GM19240 (cell line): ENCODE data around the gene POTEC.
"Not testable (repeated sequence)": the region's sequence is repeated elsewhere in the genome, so short reads cannot be mapped to it uniquely, and the experiment has no call there.

ENCODE experiments used
- DNase-seq: peaks from one replicate; pipeline ENCODE4 v3.0.0; 2011; ENCODE audit warnings: low spot score; ENCODE audit not compliant: insufficient read length

POTEC gene

GRCh38 chr18:14543446-14543964 lies at the start of gene POTEC:
Gene POTEC (minus strand): TSS chr18:14543600. CDS start chr18:14543146, 454 bp downstream.
- DNase-seq, result not testable (repeated sequence)

GRCh38 chr18:14577971-14578370 lies 34.6 kb upstream of the POTEC start:
- no peak for DNase-seq

GRCh38 chr18:14559502-14559901 lies 16.1 kb upstream of the POTEC start:
- not testable (repeated sequence) for DNase-seq

- not testable (repeated sequence) for DNase-seq
Measured at GRCh38 chr18:14531659-14532058, 11.7 kb downstream of the POTEC start.

- DNase-seq, result not testable (repeated sequence)
Measured at GRCh38 chr18:14510707-14511106, 32.7 kb downstream of the POTEC start.

GRCh38 chr18:14503691-14504090 lies 39.7 kb downstream of the POTEC start:
- not testable (repeated sequence) for DNase-seq

GRCh38 chr18:14501894-14502293 lies 41.5 kb downstream of the POTEC start:
- DNase-seq, result not testable (repeated sequence)

GRCh38 chr18:14489256-14490014 lies 54.0 kb downstream of the POTEC start:
- DNase-seq, result not testable (repeated sequence)

- DNase-seq, result not testable (repeated sequence)
Measured at GRCh38 chr18:14488789-14489188, 54.6 kb downstream of the POTEC start.

GRCh38 chr18:14486926-14487580 lies 56.3 kb downstream of the POTEC start:
- DNase-seq, result not testable (repeated sequence)

GRCh38 chr18:14479076-14479475 lies 64.3 kb downstream of the POTEC start:
- not testable (repeated sequence) for DNase-seq

- DNase-seq, result not testable (repeated sequence)
Measured at GRCh38 chr18:14475520-14475919, 67.9 kb downstream of the POTEC start.

GRCh38 chr18:14474752-14475151 lies 68.6 kb downstream of the POTEC start:
- not testable (repeated sequence) for DNase-seq

GRCh38 chr18:14474007-14474720 lies 69.2 kb downstream of the POTEC start:
- not testable (repeated sequence) for DNase-seq

GRCh38 chr18:14473250-14474006 lies 70.0 kb downstream of the POTEC start:
- DNase-seq, result not testable (repeated sequence)

- DNase-seq, result not testable (repeated sequence)
Measured at GRCh38 chr18:14471286-14471685, 72.1 kb downstream of the POTEC start.

- DNase-seq, result not testable (repeated sequence)
Measured at GRCh38 chr18:14470446-14470845, 73.0 kb downstream of the POTEC start.

- DNase-seq, result not testable (repeated sequence)
Measured at GRCh38 chr18:14470046-14470445, 73.4 kb downstream of the POTEC start.

- not testable (repeated sequence) for DNase-seq
Measured at GRCh38 chr18:14465989-14466388, 77.4 kb downstream of the POTEC start.
